ENCODE data around the gene WNK2. TPM values are rescaled to one million over a fixed set of nuclear protein-coding genes. Genes with fewer than 3 reads are reported as not detected.

Gene WNK2
- total and polyA plus RNA-seq, 2 of the 4 experiments (the other 2 are of a cell fraction), result not detected

- no peak overlapping the region for H2BK120ac ChIP-seq (ENCODE audit: low read depth, low read length)
- H2AFZ ChIP-seq (replicated peaks; ENCODE audit: low read length, poor library complexity), result no peak overlapping the region
- H2BK5ac ChIP-seq (ENCODE audit: low read depth, low read length, poor library complexity, severe bottlenecking), result no peak overlapping the region
- no peak for TF ChIP-seq POLR2A (IDR thresholded peaks at IDR 0.05; ENCODE audit: low read depth, low read length)
- no peak for TF ChIP-seq USF2 (IDR thresholded peaks at IDR 0.05; ENCODE audit: low read depth, low read length)
- no peak for TF ChIP-seq NFE2L2 (IDR thresholded peaks at IDR 0.05; ENCODE audit: low read depth, low read length)
- TF ChIP-seq ELK1 (IDR thresholded peaks at IDR 0.05; ENCODE audit: borderline replicate concordance, low read depth, low read length), result no peak
- TF ChIP-seq FOS (IDR thresholded peaks at IDR 0.05; ENCODE audit: low read depth, low read length), result no peak
- TF ChIP-seq CHD1 (IDR thresholded peaks at IDR 0.05; ENCODE audit: low read depth, low read length), result no peak
- no peak for TF ChIP-seq RCOR1 (IDR thresholded peaks at IDR 0.05; ENCODE audit: insufficient replicate concordance, low read length)
- no peak for TF ChIP-seq MAFK (IDR thresholded peaks at IDR 0.05; ENCODE audit: low read depth, low read length)
- no peak for TF ChIP-seq SMC3 (IDR thresholded peaks at IDR 0.05; ENCODE audit: low read depth, low read length)
- TF ChIP-seq BHLHE40 (IDR thresholded peaks at IDR 0.05; ENCODE audit: low read depth, low read length), result no peak
- TF ChIP-seq CEBPB (IDR thresholded peaks at IDR 0.05; ENCODE audit: low read depth, low read length), result no peak
- H4K20me1 ChIP-seq (ENCODE audit: insufficient read depth, low read length), result no peaks in the 10 kb centered on the region
- BruUV-seq (replicated peaks), result no TSS peak
- in situ Hi-C loops (cut with MboI; ENCODE audit: low sequenced_read_pairs), result no loop called here
- ChIA-PET CTCF (no interaction called here), POLR2A (ENCODE audit: unreplicated experiment) (no interaction called here)
- no peak overlapping the region for H2BK20ac ChIP-seq (ENCODE audit: low read depth, low read length)
- intact Hi-C loops (cut with micrococcal nuclease), result no loop called here
- no peak overlapping the region for H4K5ac ChIP-seq (ENCODE audit: low read depth, low read length)
- H3K9me1 ChIP-seq (ENCODE audit: insufficient read depth, low read length), result no peaks in the 10 kb centered on the region
- no peak overlapping the region for H2BK15ac ChIP-seq (ENCODE audit: low read depth, low read length)
- H3K4ac ChIP-seq (ENCODE audit: low read depth, low read length), result no peak overlapping the region
- no peak overlapping the region for H3K4me2 ChIP-seq (ENCODE audit: low read depth, low read length)
- ATAC-seq (ENCODE audit: low read depth) (no peak), DNase-seq (no peak)
- no peak overlapping the region for H2AK9ac ChIP-seq (replicated peaks; ENCODE audit: low read depth, low read length, poor library complexity)
- H3K23ac ChIP-seq (ENCODE audit: low read depth, low read length), result no peak overlapping the region
- H3K4me1 ChIP-seq (ENCODE audit: control insufficient read depth, insufficient read depth, low read length), result no peaks in the 10 kb centered on the region
- no peaks in the 10 kb centered on the region; the same call in 1 of the 2 replicates for H3K27me3 ChIP-seq (ENCODE audit: control insufficient read depth, insufficient read depth, low read length)
- H4K8ac ChIP-seq (ENCODE audit: low read depth in 2 of 2, low read length in 2 of 2), result no peak overlapping the region
- H3K36me3 ChIP-seq (ENCODE audit: control insufficient read depth, insufficient read depth, low read length), result no peaks in the 10 kb centered on the region
- H3K14ac ChIP-seq (replicated peaks; ENCODE audit: low read depth, low read length), result no peak overlapping the region
- H3K4me3 ChIP-seq (ENCODE audit: insufficient read depth, low read depth, low read length), result no peak overlapping the region
- H3K9ac ChIP-seq (ENCODE audit: low read depth, low read length), result no peak overlapping the region
- WGBS, 2 experiments (ENCODE audit: extremely low coverage in 2 of 2, insufficient read length in 1 of 2), result no CpG with 5 or more reads among the region's 1 CpG
- H3K9me3 ChIP-seq (ENCODE audit: control insufficient read depth, insufficient read depth, low read length), result no peaks in the 10 kb centered on the region
- H3K56ac ChIP-seq (ENCODE audit: extremely low read depth, insufficient read depth, low read length), result no peak overlapping the region
- no peak overlapping the region for H3K27ac ChIP-seq (ENCODE audit: insufficient read depth, low read length)
- H2AK5ac ChIP-seq (ENCODE audit: low read depth, low read length), result no peak overlapping the region
- no peak overlapping the region for H3K18ac ChIP-seq (ENCODE audit: low read depth, low read length)
- H3K79me1 ChIP-seq (ENCODE audit: low read depth in 1 of 2, low read length in 2 of 2), result no peaks in the 10 kb centered on the region
- dilution Hi-C loops (cut with HindIII; ENCODE audit: low sequenced_read_pairs, unreplicated experiment), result no loop called here
- H4K91ac ChIP-seq (ENCODE audit: insufficient read depth, low read depth, low read length), result no peak overlapping the region
Measured at GRCh38 chr9:93369686-93370085, 185.7 kb downstream of the WNK2 start.

All from IMR-90 (cell line).